Muscle of leg (tissue), 11 donors: ENCODE results near the gene ATP8B3. TPM values are rescaled to one million over a fixed set of nuclear protein-coding genes. Genes with fewer than 3 reads are reported as not detected.

Experiments
- DNase-seq: peaks from one replicate; pipeline ENCODE4 v3.0.0; 2013
- H3K27ac ChIP-seq: one replicate; pipeline ENCODE4 v1.5.1; 2013; ENCODE audit warnings: mild to moderate bottlenecking, low read length, control low read depth
- H3K27me3 ChIP-seq: one replicate; pipeline ENCODE4 v1.6.1; 2013; ENCODE audit warnings: low read length; ENCODE audit not compliant: control insufficient read depth, insufficient read depth
- H3K36me3 ChIP-seq: one replicate; pipeline ENCODE4 v1.6.1; 2013; ENCODE audit warnings: low read length; ENCODE audit not compliant: control insufficient read depth, insufficient read depth
- H3K4me1 ChIP-seq: one replicate; pipeline ENCODE4 v1.6.1; 2013; ENCODE audit warnings: low read length; ENCODE audit not compliant: control insufficient read depth, insufficient read depth
- H3K4me3 ChIP-seq: one replicate; pipeline ENCODE4 v1.5.1; 2013; ENCODE audit warnings: low read length, control low read depth
- H3K9me3 ChIP-seq: replicated peaks from 2 replicates; pipeline ENCODE4 v1.6.1; 2013; ENCODE audit warnings: low read depth, low read length; ENCODE audit not compliant: control insufficient read depth
- WGBS: methylation state at CpG from one replicate; pipeline ENCODE4 v1.1.5; 2013; ENCODE audit warnings: missing lambda C conversion rate; ENCODE audit not compliant: insufficient coverage; 5-methylcytosine and 5-hydroxymethylcytosine counted together
- polyA plus RNA-seq, 8 donors: library from polyadenylated mRNA; unstranded; fragments of 120-200 nt; gene quantifications; one replicate each; pipeline versions ENCODE4 v1.2.1 to v1.2.3, GENCODE V29; 2013; ENCODE audit warnings: inconsistent platforms in 1 of 8, low replicate concordance in 1 of 8; ENCODE audit not compliant: insufficient read length in 8 of 8, insufficient read depth in 1 of 8
- total RNA-seq: library from RNA; stranded (reverse); fragments of 120-200 nt; gene quantifications from one replicate; pipeline ENCODE4 v1.2.4, GENCODE V29; 2013

The ATP8B3 gene
- total and polyA plus RNA-seq, 9 donors = 0.35 to 1.2 (median 0.54) TPM

DNA sequence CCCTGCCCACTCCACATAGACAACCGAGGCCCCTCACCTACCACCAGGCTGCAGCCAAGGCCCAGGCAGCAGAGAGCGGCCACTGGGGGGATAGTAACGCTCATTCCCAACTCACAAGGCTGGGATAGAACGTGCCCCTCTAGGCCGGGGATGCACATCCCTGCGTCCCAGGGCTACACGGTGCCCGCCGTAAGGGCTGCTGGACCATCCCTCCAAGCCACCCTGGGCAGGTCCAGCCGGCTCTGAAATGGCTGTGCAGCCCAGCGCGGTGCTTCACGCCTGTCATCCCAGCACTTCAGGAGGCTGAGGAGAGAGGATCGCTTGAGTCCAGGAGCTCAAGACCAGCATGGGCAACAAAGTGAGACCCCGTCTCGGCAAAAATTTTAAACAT lies 33.0 kb upstream of the ATP8B3 start:
- no peak for DNase-seq
- Histone ChIP-seq H3K4me3 (no peak overlapping the region), H3K27me3 (no peaks in the 10 kb centered on the region), H3K36me3 (peaks cover 20% of the 10 kb centered on the region), H3K9me3 (no peaks in the 10 kb centered on the region), H3K27ac (no peak overlapping the region), H3K4me1 (peaks cover 69% of the 10 kb centered on the region)
- WGBS = 82% methylated on average over 14 of the region's 16 CpGs

DNA sequence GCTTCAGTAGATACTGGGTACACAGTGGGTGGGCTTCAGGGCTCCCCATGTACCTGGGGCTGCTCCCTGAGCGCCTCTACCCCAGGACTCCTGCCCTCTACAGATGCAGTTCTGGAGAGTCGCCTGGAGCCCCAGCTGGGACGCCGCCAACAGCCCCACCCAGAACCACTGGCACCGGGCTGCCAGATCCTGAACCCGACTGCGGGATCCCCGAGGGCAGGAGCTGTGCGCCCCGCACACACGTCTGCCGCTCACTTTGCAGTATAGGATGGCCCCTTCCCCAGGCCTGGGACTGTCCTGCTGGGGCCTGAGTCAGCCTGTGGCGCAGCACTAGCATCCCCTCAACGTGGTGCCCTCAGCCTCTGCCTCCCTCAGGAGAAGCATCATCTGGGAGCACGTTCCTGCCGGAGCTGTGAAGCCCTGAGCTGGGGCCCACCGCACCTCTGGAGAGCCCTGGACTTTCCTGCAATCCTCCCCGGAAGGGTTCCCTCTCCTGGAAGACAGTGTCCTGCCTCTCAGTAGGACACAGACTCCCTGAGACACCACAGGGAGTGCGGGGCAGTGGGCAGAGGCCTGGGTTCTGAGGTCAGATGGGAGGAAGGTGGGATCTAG lies 32.5 kb upstream of the ATP8B3 start:
- Histone ChIP-seq H3K36me3 (peaks cover 23% of the 10 kb centered on the region), H3K4me1 (peaks cover 74% of the 10 kb centered on the region), H3K9me3 (no peaks in the 10 kb centered on the region), H3K4me3 (no peak overlapping the region), H3K27me3 (no peaks in the 10 kb centered on the region), H3K27ac (no peak overlapping the region)
- DNase-seq = no peak
- WGBS = 73% methylated on average over 18 of the region's 19 CpGs

DNA sequence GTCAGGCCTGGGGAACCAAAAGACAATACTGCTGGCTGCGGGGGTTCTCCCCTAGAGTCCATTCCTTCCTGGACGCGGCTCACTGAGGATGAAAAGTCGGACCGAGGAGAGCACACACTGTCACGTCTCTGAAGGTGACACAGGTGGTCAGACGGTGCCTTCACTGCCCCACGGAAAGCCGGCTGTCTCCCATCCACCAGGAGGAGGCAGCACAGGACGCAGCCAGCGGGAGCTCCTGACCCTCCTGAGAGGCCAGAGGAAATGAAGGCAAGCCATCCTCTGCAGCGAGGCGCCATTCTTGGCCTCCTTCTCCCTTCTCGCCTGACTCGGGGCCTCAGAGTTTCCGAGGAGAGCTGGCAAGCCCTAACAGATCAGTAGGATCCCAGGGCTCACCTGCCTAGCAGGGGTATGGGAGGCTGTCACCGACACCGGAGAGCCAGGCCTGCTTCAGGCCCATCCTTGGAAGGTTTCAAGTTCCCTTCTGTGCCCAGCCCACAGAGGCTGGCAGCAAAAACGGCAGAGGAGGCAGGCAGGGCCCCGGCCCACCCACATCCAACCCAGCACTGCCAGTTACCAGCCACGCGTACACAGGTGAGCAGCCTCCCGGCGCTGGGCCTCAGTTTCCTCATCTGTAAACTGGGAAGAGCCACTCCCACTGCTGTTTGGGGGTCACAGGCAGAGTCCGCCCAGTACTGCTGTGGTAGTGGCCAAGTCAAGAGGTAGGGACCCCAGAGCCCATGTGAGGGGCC lies 31.7 kb upstream of the ATP8B3 start:
- H3K4me3 ChIP-seq = no peak overlapping the region
- H3K9me3 ChIP-seq = no peaks in the 10 kb centered on the region
- peaks cover 74% of the 10 kb centered on the region for H3K4me1 ChIP-seq
- H3K27ac ChIP-seq = no peak overlapping the region
- peaks cover 25% of the 10 kb centered on the region for H3K36me3 ChIP-seq
- DNase-seq = peak; percentile 46
- 50% methylated on average over 21 of the region's 25 CpGs for WGBS
- H3K27me3 ChIP-seq = no peaks in the 10 kb centered on the region

DNA sequence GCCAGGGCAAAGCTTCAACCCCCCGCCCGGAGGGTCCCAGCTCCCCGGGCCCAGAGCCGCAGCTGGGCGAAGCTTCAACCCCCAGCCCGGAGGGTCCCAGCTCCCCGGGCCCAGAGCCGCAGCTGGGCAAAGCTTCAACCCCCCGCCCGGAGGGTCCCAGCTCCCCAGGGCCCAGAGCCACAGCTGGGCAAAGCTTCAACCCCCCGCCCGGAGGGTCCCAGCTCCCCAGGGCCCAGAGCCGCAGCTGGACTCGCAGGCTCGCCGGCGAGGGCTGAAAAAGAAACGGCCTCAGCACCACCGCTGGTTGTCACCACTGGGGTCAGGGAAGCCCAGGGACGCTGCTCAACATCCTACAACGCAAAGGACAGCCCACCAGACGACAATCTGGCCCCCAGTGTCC lies 31.0 kb upstream of the ATP8B3 start:
- DNase-seq = no peak

DNA sequence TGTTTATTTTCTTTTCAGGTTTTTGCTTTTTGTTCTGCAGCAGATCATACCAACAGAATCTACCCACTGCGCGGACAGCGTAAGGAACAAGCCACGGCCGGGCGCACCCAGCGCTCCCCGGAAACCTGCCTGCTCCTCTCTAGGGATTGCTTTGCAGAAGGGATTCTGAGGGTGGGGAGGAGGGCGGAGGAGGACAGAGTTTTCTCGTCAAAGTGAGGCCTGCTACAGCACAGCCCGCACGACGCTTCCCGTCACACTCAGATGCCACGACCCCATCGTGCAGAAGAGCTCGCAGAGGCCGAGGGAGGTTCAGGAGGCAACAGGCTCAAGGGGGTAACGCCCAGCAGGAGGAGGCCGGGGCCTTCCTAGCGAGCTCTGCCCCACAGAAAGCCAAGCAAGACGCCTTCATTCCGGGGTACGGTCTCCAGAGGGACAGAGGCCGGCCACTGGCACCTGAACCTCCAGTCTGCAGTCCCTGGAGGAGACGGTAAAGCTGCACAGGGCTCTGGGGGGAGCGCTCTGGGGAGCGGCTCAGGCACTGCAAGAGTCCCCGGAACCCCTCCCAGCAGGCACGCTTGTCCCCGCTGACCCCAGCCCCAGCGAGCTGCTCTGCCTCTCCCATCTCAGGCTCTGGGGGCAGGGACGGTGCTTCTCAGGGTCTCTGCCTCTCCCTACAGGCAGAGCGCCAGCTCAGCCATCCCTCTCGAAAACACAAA lies 29.3 kb upstream of the ATP8B3 start:
- WGBS = 59% methylated on average over 21 of the region's 35 CpGs
- DNase-seq = no peak
- Histone ChIP-seq H3K4me3 (peak overlapping the region; percentile 19), H3K27me3 (no peaks in the 10 kb centered on the region), H3K9me3 (no peaks in the 10 kb centered on the region), H3K27ac (peak overlapping the region; percentile 62), H3K4me1 (peaks cover 60% of the 10 kb centered on the region), H3K36me3 (peaks cover 25% of the 10 kb centered on the region)

More for the DNA sequence above, 31.0 kb upstream of the ATP8B3 start:
- peaks cover 25% of the 10 kb centered on the region for H3K36me3 ChIP-seq
- H3K27me3 ChIP-seq = no peaks in the 10 kb centered on the region
- peak overlapping the region; percentile 7 for H3K27ac ChIP-seq
- no peak overlapping the region for H3K4me3 ChIP-seq
- H3K4me1 ChIP-seq = peaks cover 73% of the 10 kb centered on the region
- 82% methylated on average over 22 of the region's 22 CpGs for WGBS
- no peaks in the 10 kb centered on the region for H3K9me3 ChIP-seq

DNA sequence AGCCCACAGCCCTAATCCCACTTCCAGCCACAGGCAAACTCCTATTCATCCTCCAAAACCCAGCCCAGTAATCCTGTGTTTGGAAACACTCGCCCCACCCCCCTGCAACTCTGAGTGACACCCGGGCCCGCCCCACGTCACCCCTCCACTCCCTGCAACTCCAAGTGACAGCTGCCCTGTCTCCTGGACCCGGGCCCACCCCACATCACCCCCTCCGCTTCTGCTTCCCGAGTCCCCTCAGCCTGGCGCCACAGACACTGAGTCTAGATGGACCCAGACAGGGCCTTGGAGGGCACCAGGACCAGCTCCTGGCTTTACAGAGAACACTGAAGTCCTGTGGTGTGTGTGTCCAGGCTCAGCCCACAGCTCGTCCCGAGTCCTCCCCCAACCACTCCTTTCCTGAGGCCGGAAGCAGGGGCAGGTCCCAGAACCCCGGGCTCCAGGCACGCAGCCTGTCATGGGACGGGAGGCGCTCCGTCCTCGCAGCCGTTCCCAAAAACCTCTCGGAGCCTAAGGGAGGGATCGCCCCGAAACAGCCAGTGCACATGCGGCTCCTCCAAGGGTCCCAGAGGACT lies 28.6 kb upstream of the ATP8B3 start:
- Histone ChIP-seq H3K27me3 (no peaks in the 10 kb centered on the region), H3K36me3 (peaks cover 18% of the 10 kb centered on the region), H3K27ac (peak overlapping the region; percentile 62), H3K9me3 (no peaks in the 10 kb centered on the region), H3K4me1 (peaks cover 55% of the 10 kb centered on the region), H3K4me3 (peak overlapping the region; percentile 19)
- peak; percentile 73 for DNase-seq
- 45% methylated on average over 19 of the region's 22 CpGs for WGBS

DNA sequence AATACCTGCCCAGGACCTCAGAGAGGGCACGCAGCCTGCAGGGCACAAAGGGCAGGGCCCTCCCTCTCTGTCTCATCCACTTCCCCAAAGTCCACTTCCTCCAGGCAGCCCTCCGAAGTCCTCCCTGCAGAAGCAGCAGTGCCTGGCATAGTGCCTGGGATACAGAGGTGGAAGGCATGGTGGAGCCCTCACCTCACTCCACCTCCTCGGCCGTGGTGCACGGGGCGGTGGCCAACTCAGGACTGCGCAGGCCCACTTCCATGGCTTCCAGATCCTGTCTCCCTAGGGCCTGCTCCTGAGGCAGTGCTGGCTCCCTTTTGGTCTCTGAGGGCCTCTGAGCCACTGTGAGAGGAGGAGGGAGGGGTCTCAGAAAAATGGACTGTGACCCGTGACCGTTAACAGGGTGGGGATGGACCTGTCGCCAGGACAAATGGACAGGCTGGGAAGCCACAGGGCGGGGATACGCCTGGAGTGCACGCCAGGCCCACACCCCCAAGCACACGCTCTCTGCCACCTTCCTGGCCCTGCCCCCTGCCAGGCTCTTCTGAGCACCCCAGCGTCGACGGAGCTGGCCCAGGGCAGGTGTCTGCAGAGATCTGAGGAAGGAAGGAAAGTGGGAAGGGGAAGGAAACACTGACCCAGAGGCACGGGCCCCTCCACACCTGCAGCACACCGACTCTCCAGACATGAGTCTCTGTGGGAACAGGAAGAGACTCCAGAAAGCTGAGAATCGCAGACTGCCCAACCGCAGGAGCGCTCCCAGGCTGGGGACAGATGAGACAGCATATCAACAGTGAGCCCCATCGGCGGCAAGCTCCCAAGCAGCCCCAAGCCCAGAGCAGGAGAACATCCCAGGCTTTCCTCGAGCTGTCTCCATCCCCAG lies 27.8 kb upstream of the ATP8B3 start:
- H3K4me1 ChIP-seq = peaks cover 50% of the 10 kb centered on the region
- WGBS = 66% methylated on average over 11 of the region's 25 CpGs
- no peak overlapping the region for H3K4me3 ChIP-seq
- no peak for DNase-seq
- H3K27ac ChIP-seq = peak overlapping the region; percentile 62
- H3K9me3 ChIP-seq = no peaks in the 10 kb centered on the region
- H3K27me3 ChIP-seq = no peaks in the 10 kb centered on the region
- H3K36me3 ChIP-seq = peaks cover 15% of the 10 kb centered on the region

DNA sequence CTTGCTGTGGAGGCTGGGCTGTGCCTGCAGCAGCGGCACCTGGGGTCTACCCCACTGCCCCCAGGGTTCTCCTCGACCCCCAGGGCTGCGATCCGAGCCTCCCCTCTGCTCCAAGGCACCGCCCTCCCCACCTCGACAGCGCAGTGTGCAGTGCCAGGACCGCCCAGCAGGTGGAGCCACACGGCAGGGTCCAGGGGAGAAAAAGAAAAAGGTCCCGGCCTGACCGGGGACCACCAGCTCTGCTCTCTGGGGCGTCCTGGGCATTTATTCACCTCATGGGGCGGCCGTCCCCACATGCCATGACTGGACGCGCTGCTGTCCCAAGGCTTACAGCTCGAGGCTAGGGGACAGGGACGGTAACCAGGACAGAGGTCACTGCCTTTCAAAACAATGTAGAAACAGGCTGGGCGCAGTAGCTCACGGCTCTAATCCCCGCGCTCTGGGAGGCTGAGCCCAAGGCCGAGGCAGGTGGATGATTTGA lies 25.6 kb upstream of the ATP8B3 start:
- 11% methylated on average over 14 of the region's 23 CpGs for WGBS
- Histone ChIP-seq H3K4me1 (peaks cover 29% of the 10 kb centered on the region), H3K9me3 (no peaks in the 10 kb centered on the region), H3K36me3 (peaks cover 10% of the 10 kb centered on the region), H3K27me3 (no peaks in the 10 kb centered on the region), H3K4me3 (no peak overlapping the region), H3K27ac (no peak overlapping the region)
- DNase-seq = peak; percentile 28

DNA sequence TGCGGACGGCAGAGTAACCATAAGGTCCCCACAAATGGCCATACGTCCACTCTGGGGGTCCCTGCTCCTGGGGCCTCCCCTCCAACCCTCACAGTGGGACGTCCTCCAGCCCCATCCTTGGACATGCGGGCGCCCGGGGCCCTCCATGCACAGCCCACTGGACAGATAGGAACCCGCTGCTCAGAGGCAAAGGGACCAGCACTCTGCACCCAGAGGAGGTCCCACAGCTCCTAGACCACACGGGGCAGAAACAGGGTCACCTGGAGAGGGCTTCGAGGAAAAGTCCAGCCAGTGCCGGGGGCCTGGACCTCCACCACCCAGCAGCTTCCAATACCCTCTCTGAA lies 25.1 kb upstream of the ATP8B3 start:
- 66% methylated on average over 6 of the region's 11 CpGs for WGBS
- Histone ChIP-seq H3K4me3 (no peak overlapping the region), H3K9me3 (no peaks in the 10 kb centered on the region), H3K27ac (no peak overlapping the region), H3K27me3 (no peaks in the 10 kb centered on the region), H3K4me1 (peaks cover 26% of the 10 kb centered on the region), H3K36me3 (peaks cover 10% of the 10 kb centered on the region)
- DNase-seq = no peak
